Central memory CD4-positive, alpha-beta T cell (primary cell): Measurements from ENCODE around the gene ANKRD42.
"Not testable (repeated sequence)": the region's sequence is repeated elsewhere in the genome, so short reads cannot be mapped to it uniquely, and the experiment has no call there.

Experiments
- DNase-seq: peaks from one replicate; pipeline ENCODE4 v3.0.0; 2022

ANKRD42 gene

DNA sequence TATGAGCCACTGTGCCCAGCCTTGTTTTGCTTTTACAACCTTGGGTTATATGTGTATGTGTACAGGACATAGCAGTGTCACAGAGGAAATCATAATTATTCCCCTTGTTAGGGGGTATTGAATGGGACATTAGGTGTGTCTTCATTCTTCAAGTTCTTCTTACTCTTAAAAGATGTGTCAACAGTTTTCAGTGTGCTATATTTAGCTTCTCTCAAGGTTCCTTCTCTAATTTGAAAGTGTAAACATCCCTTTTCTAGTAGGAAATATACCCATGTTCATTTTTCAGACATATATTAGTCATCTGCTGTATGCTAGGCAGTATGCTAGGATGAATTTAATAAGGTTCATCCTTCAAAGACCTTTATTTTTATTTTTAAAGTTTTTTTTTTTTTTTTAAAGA lies 19.5 kb upstream of the ANKRD42 start:
- DNase-seq, result no peak

DNA sequence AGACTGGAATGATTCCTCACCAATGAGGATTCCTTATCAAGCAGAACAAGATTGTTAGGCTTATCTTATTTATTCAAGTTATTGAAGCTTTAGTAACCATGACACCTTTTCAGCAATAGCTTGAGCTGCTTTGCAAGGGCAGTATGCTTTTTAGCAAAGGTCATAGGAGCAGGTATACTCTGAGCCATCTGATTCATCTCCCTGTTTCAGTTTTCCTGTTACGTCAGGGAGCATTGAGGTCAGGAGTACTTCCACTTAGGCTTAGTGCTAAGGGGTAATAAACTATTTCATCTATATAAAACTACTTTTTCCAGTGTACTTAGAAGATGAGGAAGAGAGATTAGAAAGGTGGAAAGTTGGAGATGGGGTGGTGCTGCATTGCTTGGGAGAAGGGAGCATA lies 17.7 kb upstream of the ANKRD42 start:
- no peak for DNase-seq

DNA sequence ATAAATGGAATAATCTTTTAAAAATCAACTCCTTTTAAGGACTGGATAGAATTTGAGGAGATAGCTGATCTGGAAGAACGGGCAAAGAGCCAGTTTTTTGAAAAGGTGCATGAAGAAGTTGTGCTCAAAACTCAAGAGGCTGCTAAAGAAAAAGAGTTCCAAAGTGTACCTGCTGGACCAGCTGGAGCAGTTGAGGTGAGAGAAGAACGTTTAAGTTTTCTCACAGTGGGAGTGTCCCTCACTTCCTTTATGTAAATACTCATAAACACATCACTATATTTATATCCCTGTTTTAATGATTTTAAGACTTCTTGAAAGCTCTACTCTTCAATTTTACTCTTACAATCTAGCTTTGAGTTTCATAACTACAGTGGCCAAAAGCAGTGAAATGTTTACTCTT lies 11.7 kb upstream of the ANKRD42 start:
- no peak for DNase-seq

DNA sequence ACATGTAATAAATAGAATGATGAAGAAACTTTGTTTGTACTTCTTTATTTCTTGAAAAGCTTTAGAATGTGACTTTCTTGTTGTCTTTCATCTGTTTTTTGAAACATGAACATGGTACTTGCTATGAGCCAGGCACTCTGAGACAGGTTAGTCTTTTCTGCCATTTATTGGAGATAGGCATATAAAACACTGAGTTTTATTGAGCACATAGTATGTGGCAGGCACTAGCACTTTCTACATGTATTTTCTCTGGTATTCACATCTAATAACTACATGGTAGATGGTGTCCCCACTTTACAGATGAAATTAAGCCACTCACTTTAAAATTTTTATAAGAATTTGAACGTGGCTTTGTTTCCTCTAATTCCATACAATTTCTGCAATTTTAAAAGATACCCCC lies 7.7 kb upstream of the ANKRD42 start:
- no peak for DNase-seq

DNA sequence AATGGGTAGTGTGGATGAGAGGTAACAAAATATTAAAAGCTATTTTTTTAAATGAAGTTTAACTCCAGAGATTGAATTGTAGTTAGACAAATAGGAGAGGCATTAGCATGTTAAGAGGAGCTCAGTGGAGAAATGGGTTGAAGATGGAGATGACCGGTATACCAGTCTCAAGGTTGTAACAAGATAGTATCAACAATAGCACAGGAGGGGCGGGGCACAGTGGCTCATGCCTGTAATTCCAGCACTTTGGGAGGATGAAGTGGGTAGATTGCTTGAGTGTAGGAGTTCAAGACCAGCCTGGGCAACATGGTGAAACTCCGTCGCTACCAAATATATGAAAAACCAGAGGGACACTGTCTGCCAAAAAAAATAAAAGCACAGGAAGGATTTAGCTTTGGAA lies 6.0 kb upstream of the ANKRD42 start:
- no peak for DNase-seq

DNA sequence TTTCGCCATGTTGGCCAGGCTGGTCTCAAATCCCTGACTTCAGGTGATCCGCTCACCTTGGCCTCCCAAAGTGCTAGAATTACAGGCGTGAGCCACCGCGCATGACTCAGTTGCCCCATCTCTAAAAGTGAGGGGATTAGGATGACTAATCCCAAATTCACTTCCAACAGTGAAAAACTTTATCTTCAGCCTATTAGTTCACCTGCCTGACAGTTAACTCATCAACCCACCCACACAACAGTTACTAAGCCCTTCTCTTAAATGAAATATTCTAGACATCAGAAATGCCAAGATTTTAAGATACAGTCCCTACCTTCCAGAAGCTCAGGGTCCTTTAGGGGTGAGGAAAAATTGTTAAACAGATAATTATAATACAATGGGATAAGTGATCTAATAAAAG lies 2.0 kb upstream of the ANKRD42 start:
- no peak for DNase-seq

DNA sequence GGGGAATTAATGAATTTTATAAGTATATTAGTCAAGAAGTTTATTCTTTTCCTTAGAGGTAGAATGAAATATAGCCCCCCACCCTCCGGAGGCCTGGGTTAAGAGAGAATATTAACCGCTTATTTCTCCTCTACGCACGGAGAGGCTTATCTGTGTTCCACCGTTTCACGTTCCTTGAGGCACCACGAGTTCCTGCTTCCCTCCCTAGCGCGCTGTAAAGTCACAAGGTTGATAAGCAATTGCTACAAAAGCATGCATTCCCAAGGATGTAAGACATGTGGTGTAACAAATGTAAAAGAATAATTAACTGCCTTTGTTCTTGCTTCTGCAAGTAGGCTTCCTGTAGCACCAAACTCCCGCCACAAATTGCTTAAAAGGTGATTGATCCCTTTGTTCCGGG lies 1.5 kb upstream of the ANKRD42 start:
- DNase-seq, result no peak

DNA sequence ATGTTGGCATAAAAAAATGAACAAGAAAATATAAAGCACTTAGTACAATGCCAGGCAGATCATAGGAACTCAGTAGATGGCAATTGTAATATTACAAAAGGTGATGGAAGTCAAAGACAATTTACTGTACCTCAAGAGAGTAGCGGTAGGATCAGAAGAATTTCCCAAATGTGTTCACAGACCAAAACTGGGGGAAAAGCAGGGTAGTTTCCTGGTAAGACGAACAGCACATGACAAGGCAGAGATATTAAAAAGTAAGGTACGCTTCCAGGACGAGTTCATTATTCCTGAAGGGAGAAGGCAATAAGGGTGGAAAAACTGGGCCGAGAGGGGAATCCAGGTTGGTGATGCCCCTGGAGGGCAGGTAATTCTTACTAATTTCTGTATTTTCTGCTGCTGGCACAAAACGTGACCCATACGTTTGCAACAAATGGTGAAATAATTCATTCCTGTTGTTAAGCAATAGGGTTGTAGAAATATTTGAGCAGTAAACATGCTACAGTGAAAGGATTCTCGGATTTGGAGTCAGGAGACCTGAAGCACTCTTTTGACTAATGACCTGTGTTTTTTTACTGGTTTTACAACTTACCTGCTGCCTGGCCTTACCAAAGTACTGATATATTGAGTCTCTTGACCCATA lies 786 bp upstream of the ANKRD42 start:
- no peak for DNase-seq

DNA sequence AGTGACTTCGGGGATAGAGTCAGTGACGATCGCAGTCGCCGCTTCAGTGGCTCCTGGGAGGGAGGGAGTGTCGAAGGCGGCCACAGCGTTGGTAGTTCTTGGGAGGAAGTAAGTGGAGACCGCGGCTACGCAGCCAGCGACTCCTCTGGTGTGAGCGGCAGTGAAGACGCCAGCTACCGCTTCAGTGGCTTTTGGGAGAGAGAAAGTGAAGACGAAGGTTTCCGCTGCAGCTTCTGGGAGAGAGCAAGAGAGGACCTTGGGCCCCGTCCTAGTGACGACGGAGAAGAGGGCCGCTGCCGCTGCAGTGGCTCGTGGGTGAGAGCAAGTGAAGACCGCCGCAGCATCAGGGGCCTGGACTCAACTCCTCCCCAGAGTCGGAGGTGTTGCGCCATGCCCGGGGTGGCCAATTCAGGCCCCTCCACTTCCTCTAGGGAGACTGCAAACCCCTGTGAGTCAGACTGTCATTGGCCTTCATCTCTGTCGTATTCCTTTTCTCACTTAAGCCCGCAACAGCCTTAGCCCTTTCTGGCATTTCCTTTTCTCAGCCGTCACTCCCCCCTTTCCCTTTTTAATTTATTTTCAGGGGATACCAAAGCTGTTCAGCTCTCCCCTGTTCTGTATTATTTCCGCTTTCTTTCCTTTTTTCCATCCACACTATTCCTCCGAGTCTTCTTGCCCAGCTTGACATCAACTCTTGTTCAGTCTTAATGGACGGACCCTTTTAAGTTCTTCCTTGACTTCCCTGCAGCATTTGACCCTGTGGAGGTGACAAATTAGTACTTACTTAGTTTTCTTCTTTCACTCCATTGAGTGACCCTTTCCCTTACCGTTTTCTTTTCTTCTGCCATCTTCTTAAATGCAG lies 1.0 kb downstream of the ANKRD42 start:
- DNase-seq, result peak; percentile 66

DNA sequence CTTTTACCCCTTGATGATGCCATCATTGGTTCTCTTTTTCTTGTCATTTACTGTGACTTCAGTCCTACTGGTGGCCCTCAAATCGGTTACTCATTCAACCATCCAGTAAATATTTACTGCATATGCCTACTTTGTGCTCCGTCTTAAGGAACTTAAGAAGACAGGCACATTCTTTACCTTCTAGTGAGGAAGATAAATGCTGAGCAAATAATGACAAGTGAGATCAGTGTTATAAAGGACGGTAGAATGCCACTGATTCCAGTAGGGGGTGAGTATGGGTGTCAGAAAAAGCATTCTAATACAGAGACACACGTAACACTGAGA lies 1.6 kb downstream of the ANKRD42 start:
- no peak for DNase-seq

DNA sequence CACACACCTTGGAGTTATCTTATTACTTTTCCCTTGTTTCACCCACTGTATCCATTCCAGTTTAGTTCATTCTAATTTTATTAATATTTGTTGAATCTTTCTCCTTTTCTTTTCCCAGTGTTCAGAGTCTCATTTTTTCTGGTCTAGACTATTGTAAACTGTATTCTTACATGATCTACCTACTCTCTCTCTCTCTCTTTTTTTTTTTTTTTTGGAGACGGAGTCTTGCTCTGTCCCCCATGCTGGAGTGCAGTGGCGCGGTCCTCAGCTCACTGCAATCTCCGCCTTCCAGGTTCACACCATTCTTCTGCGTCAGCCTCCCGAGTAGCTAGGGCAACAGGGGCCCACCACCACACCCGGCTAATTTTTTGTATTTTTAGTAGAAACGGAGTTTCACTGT lies 2.1 kb downstream of the ANKRD42 start:
- DNase-seq, result no peak

DNA sequence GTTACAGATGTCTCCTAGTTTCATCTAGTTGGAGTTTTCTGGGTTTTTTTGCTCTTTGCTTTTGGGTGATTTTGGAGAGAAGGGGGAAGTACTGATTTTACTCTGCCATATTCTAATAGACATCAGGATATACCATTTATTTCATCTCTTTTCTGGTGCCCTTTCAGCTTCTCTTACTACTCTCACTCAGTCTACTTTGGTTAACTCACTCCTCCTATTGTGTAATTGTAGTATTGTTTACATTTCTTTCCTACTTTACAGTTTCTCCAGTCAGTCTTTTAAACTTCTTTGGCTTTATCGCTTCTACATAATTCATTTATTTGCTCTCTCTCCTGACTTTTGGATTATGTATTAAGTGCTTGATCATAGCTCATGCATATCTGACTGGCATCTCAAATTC lies 6.5 kb downstream of the ANKRD42 start:
- DNase-seq, result no peak

DNA sequence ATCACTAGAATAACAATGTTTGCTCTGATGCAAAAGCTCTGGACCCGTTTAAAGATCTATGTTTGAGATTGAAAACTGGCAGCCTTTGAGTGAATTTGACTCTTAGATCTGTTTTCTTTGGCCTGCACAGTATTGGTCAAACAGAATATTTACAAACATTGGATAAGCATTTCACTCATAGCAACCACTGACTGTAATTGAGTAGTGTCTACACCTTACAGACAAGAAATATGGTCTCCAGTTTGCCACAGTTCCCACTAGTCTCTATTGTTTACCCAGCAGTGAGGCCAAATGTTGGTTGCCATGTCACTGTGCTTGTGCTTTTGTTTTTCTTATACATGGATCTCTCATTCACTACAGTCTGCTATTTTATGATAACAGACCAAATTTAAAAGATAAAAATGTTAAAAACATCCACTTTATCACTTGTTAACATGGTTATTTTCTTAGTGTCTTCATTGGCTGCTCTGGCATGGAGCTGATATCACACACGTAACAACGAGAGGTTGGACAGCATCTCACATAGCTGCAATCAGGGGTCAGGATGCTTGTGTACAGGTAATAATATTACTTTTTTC lies 12.2 kb downstream of the ANKRD42 start:
- DNase-seq, result no peak

DNA sequence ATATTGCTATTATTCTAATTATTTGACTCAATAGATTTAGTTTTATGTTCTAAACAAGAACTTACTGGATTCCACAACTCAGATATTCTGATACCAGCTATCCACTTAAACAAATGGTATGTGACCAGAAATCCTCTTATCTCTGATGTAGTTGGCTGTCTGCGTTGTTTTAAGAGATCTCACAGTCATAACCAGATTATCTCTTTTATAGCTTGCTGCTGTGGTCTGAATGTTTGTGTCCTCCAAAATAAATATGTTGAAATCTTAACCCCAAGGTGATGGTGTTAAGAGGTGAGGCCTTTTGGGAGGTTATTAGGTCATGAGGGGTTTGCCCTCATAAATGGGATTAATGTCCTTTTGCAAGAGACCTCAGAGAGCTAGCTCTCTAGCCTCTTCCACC lies 12.7 kb downstream of the ANKRD42 start:
- no peak for DNase-seq

DNA sequence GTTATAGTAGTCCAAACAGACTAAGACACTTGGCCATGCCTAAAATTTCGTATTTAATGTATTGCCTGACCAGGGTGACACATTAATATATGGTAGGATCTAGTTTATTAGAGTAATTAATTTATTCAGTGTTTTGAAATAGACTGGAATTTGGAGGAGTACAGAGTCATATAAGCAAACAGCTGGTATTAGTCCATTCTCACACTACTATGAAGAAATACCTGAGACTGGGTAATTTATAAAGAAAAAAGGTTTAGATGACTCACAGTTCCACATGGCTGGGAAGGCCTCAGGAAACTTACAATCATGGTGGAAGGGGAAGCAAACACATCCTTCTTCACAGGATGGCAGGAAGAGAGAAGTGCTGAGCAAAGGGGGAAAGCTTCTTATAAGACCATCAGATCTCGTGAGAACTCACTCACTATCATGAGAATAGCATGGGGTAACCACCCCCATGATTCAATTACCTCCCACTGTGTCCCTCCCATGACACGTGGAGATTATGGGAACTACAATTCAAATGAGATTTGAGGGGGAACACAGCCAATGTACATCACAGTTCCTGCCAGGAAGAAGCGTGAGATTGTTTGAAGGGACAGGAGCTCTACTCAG lies 13.4 kb downstream of the ANKRD42 start:
- not testable (repeated sequence) for DNase-seq

DNA sequence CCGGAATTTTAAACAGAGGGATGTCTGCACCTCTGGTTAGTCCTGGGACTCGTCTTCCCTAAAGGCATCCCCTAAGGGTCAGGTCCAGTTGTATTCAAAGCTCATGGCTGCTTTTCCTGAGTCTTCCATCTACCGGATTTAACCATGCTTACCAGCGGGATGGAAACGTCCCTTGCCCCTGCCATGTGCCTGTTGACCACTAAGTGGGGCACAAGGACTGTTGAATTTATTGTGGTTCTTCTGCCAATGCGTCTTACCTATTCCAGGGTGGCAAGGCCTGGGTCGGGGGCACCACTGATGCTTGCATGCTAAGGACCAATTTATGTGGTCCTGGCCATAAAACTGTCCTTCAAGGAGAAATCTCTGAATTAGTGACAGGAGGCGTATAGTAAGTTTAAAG lies 25.6 kb downstream of the ANKRD42 start:
- no peak for DNase-seq

DNA sequence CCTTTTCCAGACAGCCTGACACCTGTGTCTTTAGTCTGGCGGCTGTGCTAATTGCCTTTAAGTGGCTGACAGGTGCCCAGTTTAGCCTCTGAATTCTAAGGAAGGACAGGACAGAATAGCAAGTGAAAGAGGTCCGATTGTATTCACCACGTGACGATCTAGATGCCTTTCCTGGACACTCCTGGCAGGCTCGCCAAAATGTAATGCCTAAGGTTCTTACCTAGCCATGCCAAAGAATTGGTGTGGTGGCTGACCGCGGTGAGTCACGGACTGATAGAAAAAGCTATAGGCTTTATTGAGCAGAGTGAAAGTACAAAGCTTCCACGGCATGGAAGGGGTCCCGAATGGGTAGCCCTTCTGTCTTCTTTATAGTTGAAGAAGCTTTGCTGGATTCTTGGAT lies 26.7 kb downstream of the ANKRD42 start:
- DNase-seq, result no peak

DNA sequence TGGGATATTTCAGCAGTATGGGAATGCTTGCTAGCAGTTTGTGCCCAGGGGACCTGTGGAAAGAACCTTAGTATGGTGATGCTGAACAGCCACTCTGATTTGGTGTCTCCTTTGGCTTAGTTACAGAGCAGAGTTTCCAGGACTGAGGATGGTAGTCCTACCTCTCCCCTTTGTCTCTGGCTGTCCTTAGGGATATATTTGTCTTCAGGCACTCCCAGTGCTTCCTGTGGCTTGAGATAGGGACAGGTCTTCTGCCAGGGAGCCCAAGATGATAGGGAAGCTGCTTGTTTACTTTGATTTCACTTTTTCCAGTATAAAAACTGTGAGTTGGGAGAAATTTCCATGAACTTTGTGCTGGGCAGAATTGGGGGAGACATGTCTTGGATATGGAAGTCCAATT lies 28.2 kb downstream of the ANKRD42 start:
- no peak for DNase-seq

DNA sequence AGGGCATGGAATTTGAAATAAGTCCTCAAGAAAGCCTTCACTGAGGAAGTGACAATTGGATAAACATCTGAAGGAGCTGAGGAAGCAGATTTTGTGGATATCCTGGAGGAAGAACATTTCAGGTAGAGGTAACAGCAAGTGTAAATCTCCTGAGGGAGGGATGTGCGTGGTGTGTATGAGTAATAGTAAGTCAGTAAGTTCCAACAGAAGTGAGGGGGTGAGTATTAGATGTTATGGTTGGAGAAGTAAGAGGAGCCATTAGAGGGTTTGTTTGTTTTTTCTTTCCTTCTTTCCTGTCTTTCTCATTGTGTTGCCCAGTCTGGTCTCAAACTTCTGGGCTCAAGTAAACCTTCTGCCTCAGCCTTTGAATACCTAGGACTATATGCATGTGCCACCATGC lies 29.0 kb downstream of the ANKRD42 start:
- DNase-seq, result no peak

DNA sequence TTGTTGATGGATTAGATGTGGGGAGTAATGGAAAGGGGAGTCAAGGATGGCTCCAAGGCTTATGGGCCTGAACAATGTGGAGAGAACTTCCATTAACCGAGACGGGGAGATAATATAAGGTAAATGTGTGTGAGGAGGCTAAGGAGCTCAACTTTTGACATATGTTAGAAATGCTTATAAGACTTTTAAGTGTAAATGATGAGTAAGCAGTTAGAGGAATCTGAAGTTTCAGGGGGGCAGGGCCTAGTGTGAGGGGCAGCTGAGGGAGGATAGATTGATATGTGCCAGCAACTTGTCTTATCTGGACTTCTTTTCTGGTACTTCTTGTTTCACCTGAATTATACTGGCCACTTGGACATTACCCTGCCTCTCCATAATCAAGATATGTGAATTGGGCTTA lies 29.9 kb downstream of the ANKRD42 start:
- DNase-seq, result no peak

DNA sequence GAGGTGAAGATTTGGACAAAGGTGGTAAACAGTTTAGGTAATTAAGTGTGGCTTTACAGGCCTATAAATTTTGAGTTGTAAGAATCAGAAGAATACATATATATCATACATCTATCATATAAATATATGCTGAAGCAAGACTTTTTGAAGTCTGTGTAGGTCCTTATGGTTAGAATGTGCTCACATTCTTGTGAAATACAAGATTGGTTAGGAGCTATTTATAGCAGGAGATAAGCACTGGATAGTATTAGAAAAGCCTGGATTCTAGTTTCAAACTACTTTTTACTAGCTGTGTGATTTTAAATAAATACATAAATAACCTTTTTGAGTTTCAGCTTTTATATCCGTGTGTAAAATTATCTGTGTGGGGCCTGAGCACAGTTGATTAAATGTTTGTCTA lies 42.3 kb downstream of the ANKRD42 start:
- no peak for DNase-seq

DNA sequence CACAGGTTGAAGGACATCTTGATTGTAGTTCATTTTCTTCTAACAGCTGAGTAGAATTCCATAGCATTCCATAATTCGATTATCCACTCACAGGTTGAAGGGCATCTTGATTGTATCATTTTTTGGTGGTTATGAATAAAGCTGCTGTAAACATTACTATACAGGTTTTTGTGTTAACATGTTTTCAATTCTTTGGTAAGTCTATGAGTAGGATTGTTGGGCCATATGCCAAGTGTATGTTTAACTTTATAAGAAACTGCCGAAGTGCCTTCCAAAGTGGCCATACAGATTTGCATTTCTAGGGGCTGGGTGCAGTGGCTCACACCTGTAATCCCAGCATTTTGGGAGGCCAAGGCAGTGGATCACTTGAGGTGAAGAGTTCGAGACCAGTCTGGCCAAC lies 44.6 kb downstream of the ANKRD42 start:
- DNase-seq, result no peak

DNA sequence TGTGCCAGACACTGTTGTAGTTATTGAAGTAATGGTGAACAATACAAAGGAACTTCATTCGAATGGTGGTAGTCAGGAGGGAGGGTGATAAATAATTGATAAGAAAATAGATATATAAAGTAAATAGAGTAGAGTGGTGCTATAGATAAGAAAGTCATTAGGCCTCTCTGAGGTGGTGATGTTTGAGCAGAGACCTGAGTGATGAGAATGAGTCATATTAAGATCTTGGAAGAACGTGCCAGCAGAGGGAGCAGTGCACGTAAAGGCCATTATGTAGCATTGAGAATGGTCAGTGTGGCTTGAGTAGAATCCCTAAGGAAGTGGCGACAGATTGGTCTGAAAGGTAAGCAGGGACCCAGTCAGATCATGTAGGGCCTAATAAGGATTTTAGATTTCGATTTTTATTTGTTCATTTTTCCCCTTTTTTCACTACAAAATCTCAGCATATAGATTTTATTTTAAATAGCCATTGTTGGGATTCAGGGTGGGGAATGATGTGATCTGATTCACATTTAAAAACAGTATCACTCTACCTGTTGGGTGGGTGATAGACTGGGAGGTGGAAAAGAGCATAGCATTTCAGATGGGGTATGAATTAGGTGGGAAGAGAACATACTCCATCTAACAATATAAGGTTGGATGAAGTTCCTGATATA lies 47.9 kb downstream of the ANKRD42 start:
- DNase-seq, result no peak

DNA sequence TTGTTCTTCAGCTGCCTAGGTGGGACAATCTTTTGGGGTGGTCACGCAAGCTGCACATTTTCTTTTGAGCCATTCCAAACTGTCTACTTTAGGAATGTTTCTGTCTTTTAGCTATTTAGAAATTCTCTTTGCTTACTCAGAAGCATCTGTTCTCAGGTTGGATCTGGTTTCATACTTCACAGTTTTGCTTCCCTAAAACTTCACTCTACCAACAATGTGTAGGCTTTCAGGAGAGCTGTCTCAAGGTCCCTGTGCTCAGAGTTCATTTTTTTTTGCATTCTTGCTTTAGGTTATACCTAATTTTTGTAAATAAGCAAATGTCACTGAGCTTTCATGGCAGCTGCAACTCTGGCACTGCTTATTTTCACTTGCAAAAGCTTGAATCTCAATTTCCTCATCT lies 55.9 kb downstream of the ANKRD42 start:
- DNase-seq, result no peak
